CD14-positive monocyte (primary cell): ENCODE data around the gene MRPS11. TPM values are rescaled to one million over a fixed set of nuclear protein-coding genes. Genes with fewer than 3 reads are reported as not detected.

Experiments
- DNase-seq, 3 donors: peaks; one replicate each; pipeline ENCODE4 v3.0.0-alpha.2; 2011 to 2022
- H2AFZ ChIP-seq: 2 replicates; pipeline ENCODE4 v1.6.0; 2012; ENCODE audit warnings: mild to moderate bottlenecking, low read depth, low read length, inconsistent platforms; ENCODE audit not compliant: insufficient read depth, poor library complexity, severe bottlenecking
- H3K27ac ChIP-seq, 2 donors: 1 replicate in 1 of 2; 2 replicates in 1 of 2; pipeline ENCODE4 v1.5.1; 2012 to 2013; ENCODE audit warnings: low read length in 2 of 2, control low read depth in 1 of 2, inconsistent platforms in 1 of 2, low read depth in 1 of 2, mild to moderate bottlenecking in 1 of 2
- H3K27me3 ChIP-seq, 2 donors: one replicate each; pipeline versions ENCODE4 v1.6.0 to v1.6.1; 2011 to 2013; ENCODE audit warnings: low read length in 2 of 2; ENCODE audit not compliant: control insufficient read depth in 2 of 2, insufficient read depth in 2 of 2
- H3K36me3 ChIP-seq, 2 donors: replicated peaks in 1 of 2; 1 replicate in 1 of 2; 2 replicates in 1 of 2; pipeline versions ENCODE4 v1.5.1 to v1.6.1; 2012 to 2013; ENCODE audit warnings: low read length in 2 of 2, control low read depth in 1 of 2, inconsistent platforms in 1 of 2, mild to moderate bottlenecking in 1 of 2; ENCODE audit not compliant: insufficient read depth in 2 of 2, control insufficient read depth in 1 of 2
- H3K4me1 ChIP-seq, 2 donors: 1 replicate in 1 of 2; 2 replicates in 1 of 2; pipeline versions ENCODE4 v1.5.1 to v1.6.1; 2012 to 2013; ENCODE audit warnings: low read length in 2 of 2, control low read depth in 1 of 2, inconsistent platforms in 1 of 2, mild to moderate bottlenecking in 1 of 2, moderate library complexity in 1 of 2; ENCODE audit not compliant: insufficient read depth in 2 of 2, control insufficient read depth in 1 of 2
- H3K4me2 ChIP-seq: replicated peaks from 2 replicates; pipeline ENCODE3; 2012; ENCODE audit warnings: low read length, moderate library complexity, mild to moderate bottlenecking; ENCODE audit not compliant: poor library complexity, severe bottlenecking; ENCODE audit errors: extremely low read depth
- H3K4me3 ChIP-seq, 3 experiments: fragments of 200-600 bp in 1 of 3; sonication (generic) in 1 of 3; replicated peaks in 1 of 3; 1 replicate in 2 of 3; 2 replicates in 1 of 3; pipeline ENCODE4 v1.5.1; 2011 to 2013; ENCODE audit warnings: low read length in 3 of 3, mild to moderate bottlenecking in 3 of 3, control low read depth in 2 of 3, low read depth in 2 of 3, inconsistent platforms in 1 of 3, moderate library complexity in 1 of 3
- H3K79me2 ChIP-seq: 2 replicates; pipeline ENCODE4 v1.6.0; 2012; ENCODE audit warnings: mild to moderate bottlenecking, control low read depth, inconsistent platforms, low read length, moderate library complexity; ENCODE audit not compliant: insufficient read depth
- H3K9ac ChIP-seq: 2 replicates; pipeline ENCODE4 v1.6.0; 2017; ENCODE audit warnings: low read length, mild to moderate bottlenecking; ENCODE audit not compliant: insufficient read depth, poor library complexity, severe bottlenecking
- H3K9me3 ChIP-seq, 2 donors: replicated peaks in 1 of 2; 1 replicate in 1 of 2; 2 replicates in 1 of 2; pipeline versions ENCODE4 v1.5.1 to v1.6.1; 2012 to 2013; ENCODE audit warnings: low read length in 2 of 2, control low read depth in 1 of 2; ENCODE audit not compliant: control insufficient read depth in 1 of 2, insufficient read depth in 1 of 2
- H4K20me1 ChIP-seq: 2 replicates; pipeline ENCODE4 v1.6.0; 2012; ENCODE audit warnings: mild to moderate bottlenecking, low read length, control low read depth, moderate library complexity; ENCODE audit not compliant: insufficient read depth
- H3K27ac Mint-ChIP-seq, 7 donors: one replicate each; pipeline ENCODE4 v1.8.0; 2020; ENCODE audit warnings: mild to moderate bottlenecking in 7 of 7, mixed read lengths in 7 of 7, moderate library complexity in 6 of 7, inconsistent platforms in 2 of 7
- H3K27me3 Mint-ChIP-seq, 3 donors: one replicate each; pipeline ENCODE4 v1.8.0; 2021 to 2022; ENCODE audit warnings: low read depth in 3 of 3, mild to moderate bottlenecking in 3 of 3, mixed read lengths in 3 of 3, moderate library complexity in 3 of 3, inconsistent platforms in 1 of 3
- H3K36me3 Mint-ChIP-seq, 2 donors: one replicate each; pipeline ENCODE4 v1.8.0; 2020; ENCODE audit warnings: mixed read lengths in 2 of 2, inconsistent platforms in 1 of 2, mild to moderate bottlenecking in 1 of 2
- H3K4me1 Mint-ChIP-seq: one replicate; pipeline ENCODE4 v1.8.0; 2020; ENCODE audit warnings: mild to moderate bottlenecking, mixed read lengths
- H3K4me3 Mint-ChIP-seq, 2 donors: one replicate each; pipeline ENCODE4 v1.8.0; 2020; ENCODE audit warnings: mild to moderate bottlenecking in 2 of 2, mixed read lengths in 2 of 2, moderate library complexity in 1 of 2
- H3K9me3 Mint-ChIP-seq, 7 donors: one replicate each; pipeline ENCODE4 v1.8.0; 2020 to 2022; ENCODE audit warnings: mixed read lengths in 7 of 7, mild to moderate bottlenecking in 6 of 7, moderate library complexity in 6 of 7, inconsistent platforms in 2 of 7
- CTCF ChIP-seq: fragments of 200-600 bp; IDR thresholded peaks from one replicate; pipeline ENCODE4 v1.8.0; 2022; ENCODE audit warnings: antibody characterized with exemption, mild to moderate bottlenecking
- WGBS: methylation state at CpG from one replicate; pipeline ENCODE4 v1.1.5; 2013; ENCODE audit warnings: missing lambda C conversion rate; ENCODE audit not compliant: insufficient coverage; 5-methylcytosine and 5-hydroxymethylcytosine counted together
- intact Hi-C, 2 donors: fragments of 100-400 bp; cut with micrococcal nuclease; formaldehyde crosslinking; loops; one replicate each; pipeline versions ENCODE4 v1.15.0 to v1.15.1; 2023
- polyA plus RNA-seq, 3 donors: library from polyadenylated mRNA; depleted of rRNA in 1 of 3; unstranded in 2 of 3; stranded (reverse) in 1 of 3; fragments of 300-500 nt in 2 of 3; fragments of >200 nt in 1 of 3; fragmentation: Illumina TruSeq in 2 of 3; gene quantifications; 1 replicate in 2 of 3; 2 replicates in 1 of 3; pipeline ENCODE4 v1.2.3, GENCODE V29; 2012 to 2021

Gene MRPS11
- polyA plus RNA-seq, 3 donors: 31.1 to 70.2 (median 65.2) TPM

GRCh38 chr15:88447741-88448140 is 19.8 kb upstream of the MRPS11 start:
- no peak for DNase-seq
- peaks cover 3 to 4% of the 10 kb centered on the region in 2 donors for H3K9me3 ChIP-seq
- no peaks in the 10 kb centered on the region for H3K4me1 ChIP-seq
- TF ChIP-seq CTCF: no peak
- Mint-ChIP-seq H3K9me3 (peaks cover 4 to 16% (median 11%) of the 10 kb centered on the region in 7 donors), H3K36me3 (no peaks in the 10 kb centered on the region), H3K27ac (no peak overlapping the region), H3K4me3 (no peak overlapping the region), H3K27me3 (peaks cover 0 to 8% (median 6%) of the 10 kb centered on the region in 3 donors), H3K4me1 (peaks cover 3% of the 10 kb centered on the region)
- no peaks in the 10 kb centered on the region for H3K27me3 ChIP-seq
- H2AFZ ChIP-seq: no peak overlapping the region
- no peak overlapping the region for H3K9ac ChIP-seq
- no peaks in the 10 kb centered on the region for H3K79me2 ChIP-seq
- no peak overlapping the region for H3K4me3 ChIP-seq
- H3K27ac ChIP-seq: no peak overlapping the region
- H3K36me3 ChIP-seq: no peaks in the 10 kb centered on the region
- H4K20me1 ChIP-seq: no peaks in the 10 kb centered on the region
- WGBS: no CpG with 5 or more reads among the region's 1 CpG
- no peak overlapping the region for H3K4me2 ChIP-seq
- intact Hi-C loops: no loop called here

GRCh38 chr15:88448991-88449461 is 18.5 kb upstream of the MRPS11 start:
- Mint-ChIP-seq H3K9me3 (peaks cover 0 to 7% (median 4%) of the 10 kb centered on the region in 7 donors), H3K27ac (no peak overlapping the region), H3K36me3 (no peaks in the 10 kb centered on the region), H3K27me3 (peaks cover 2 to 6% (median 5%) of the 10 kb centered on the region in 3 donors), H3K4me3 (no peak overlapping the region), H3K4me1 (peaks cover 5% of the 10 kb centered on the region)
- no peak for TF ChIP-seq CTCF
- no peaks in the 10 kb centered on the region for H4K20me1 ChIP-seq
- no peak overlapping the region for H2AFZ ChIP-seq
- H3K27me3 ChIP-seq: no peaks in the 10 kb centered on the region
- H3K4me2 ChIP-seq: no peak overlapping the region
- no peak overlapping the region for H3K9ac ChIP-seq
- H3K9me3 ChIP-seq: peaks cover 0 to under 1% of the 10 kb centered on the region in 2 donors
- H3K27ac ChIP-seq: no peak overlapping the region
- DNase-seq: no peak
- H3K4me1 ChIP-seq: peaks cover 0 to under 1% of the 10 kb centered on the region in 2 donors
- intact Hi-C loops: no loop called here
- H3K36me3 ChIP-seq: no peaks in the 10 kb centered on the region
- 88% methylated on average over 5 of the region's 5 CpGs for WGBS
- no peak overlapping the region for H3K4me3 ChIP-seq
- no peaks in the 10 kb centered on the region for H3K79me2 ChIP-seq
